SK-N-SH (cell line): Measurements from ENCODE around the gene MTUS2. TPM values are rescaled to one million over a fixed set of nuclear protein-coding genes. Genes with fewer than 3 reads are reported as not detected.

Experiments used
- CTCF ChIA-PET: fragments of 300-600, 350-600 bp; formaldehyde crosslinking; extraction: SDS; loops from one replicate; lab custom pipeline; 2021; lab: Yijun Ruan, JAX
- POLR2A ChIA-PET: fragments of 350-600 bp; sonication (Branson Sonifier 250); formaldehyde crosslinking; extraction: SDS; loops from one replicate; lab custom pipeline; 2020; ENCODE audit warnings: antibody characterized with exemption, inconsistent platforms; lab: Yijun Ruan, JAX
- DNase-seq: peaks from one replicate; pipeline ENCODE4 v3.0.0; 2012
- H2AFZ ChIP-seq: fragments of 200-600 bp; sonication (generic); 2 replicates; pipeline ENCODE4 v1.8.1; 2016; ENCODE audit warnings: antibody characterized with exemption, mild to moderate bottlenecking, low read depth
- H3F3A ChIP-seq: fragments of 200-600 bp; sonication (generic); replicated peaks from 2 replicates; pipeline ENCODE3; 2016; ENCODE audit warnings: antibody characterized with exemption, mild to moderate bottlenecking; ENCODE audit not compliant: insufficient read depth
- H3K27ac ChIP-seq, 2 experiments: fragments of 200-500 bp in 1 of 2; fragments of 200-600 bp in 1 of 2; sonication (Bioruptor generic) in 1 of 2; sonication (generic), shearing (Covaris generic) in 1 of 2; 2 replicates each; pipeline versions ENCODE4 v1.5.1 to v1.6.1; 2014 to 2016; ENCODE audit warnings: low read depth in 2 of 2, inconsistent platforms in 1 of 2, low read length in 1 of 2, mild to moderate bottlenecking in 1 of 2, mixed read lengths in 1 of 2
- H3K27me3 ChIP-seq: fragments of 200-600 bp; sonication (generic), shearing (Covaris generic); 2 replicates; pipeline ENCODE4 v1.6.1; 2016; ENCODE audit warnings: mixed run types; ENCODE audit not compliant: insufficient read depth
- H3K36me3 ChIP-seq, 2 experiments: fragments of 200-500 bp in 1 of 2; fragments of 200-600 bp in 1 of 2; sonication (Bioruptor generic) in 1 of 2; sonication (generic) in 1 of 2; replicated peaks in 1 of 2; 2 replicates each; pipeline versions ENCODE3 to v1.5.1; 2014 to 2016; ENCODE audit warnings: low read length in 1 of 2, mild to moderate bottlenecking in 1 of 2; ENCODE audit not compliant: insufficient read depth in 2 of 2, control insufficient read depth in 1 of 2
- H3K4me1 ChIP-seq, 2 experiments: fragments of 200-500 bp in 1 of 2; fragments of 200-600 bp in 1 of 2; sonication (Bioruptor generic) in 1 of 2; sonication (generic), shearing (Covaris generic) in 1 of 2; 2 replicates each; pipeline versions ENCODE4 v1.5.1 to v1.6.1; 2014 to 2016; ENCODE audit warnings: low read depth in 1 of 2, low read length in 1 of 2, mixed run types in 1 of 2; ENCODE audit not compliant: insufficient read depth in 2 of 2, control insufficient read depth in 1 of 2
- H3K4me2 ChIP-seq: fragments of 200-600 bp; sonication (generic), shearing (Covaris generic); 2 replicates; pipeline ENCODE4 v1.6.1; 2017; ENCODE audit warnings: mixed run types
- H3K4me3 ChIP-seq, 2 experiments: fragments of 200-500 bp in 1 of 2; fragments of 200-600 bp in 1 of 2; sonication (Bioruptor generic) in 1 of 2; sonication (generic), shearing (Covaris generic) in 1 of 2; 2 replicates each; pipeline versions ENCODE4 v1.5.1 to v1.8.1; 2014 to 2016; ENCODE audit warnings: low read depth in 2 of 2, inconsistent platforms in 1 of 2, low read length in 1 of 2, mild to moderate bottlenecking in 1 of 2, mixed read lengths in 1 of 2, moderate library complexity in 1 of 2
- H3K79me2 ChIP-seq: fragments of 200-600 bp; sonication (generic); 2 replicates; pipeline ENCODE4 v1.8.1; 2017; ENCODE audit warnings: mild to moderate bottlenecking; ENCODE audit not compliant: insufficient read depth
- H3K9ac ChIP-seq: fragments of 200-600 bp; sonication (generic); 2 replicates; pipeline ENCODE4 v1.6.1; 2017; ENCODE audit warnings: mixed run types
- H3K9me2 ChIP-seq: fragments of 200-600 bp; sonication (generic); 2 replicates; pipeline ENCODE4 v1.6.1; 2017; ENCODE audit warnings: mixed run types
- H3K9me3 ChIP-seq: fragments of 200-600 bp; sonication (generic); 2 replicates; pipeline ENCODE4 v1.6.1; 2017; ENCODE audit warnings: mixed run types, mild to moderate bottlenecking, moderate library complexity
- H4K20me1 ChIP-seq: fragments of 200-600 bp; sonication (generic); 2 replicates; pipeline ENCODE4 v1.6.1; 2017; ENCODE audit warnings: mild to moderate bottlenecking, mixed run types; ENCODE audit not compliant: insufficient read depth
- ELF1 ChIP-seq: IDR thresholded peaks from 2 replicates; pipeline ENCODE4 v1.4.0; 2012
- FOSL2 ChIP-seq: IDR thresholded peaks from 2 replicates; pipeline ENCODE4 v1.4.0; 2012; ENCODE audit warnings: low read depth, mild to moderate bottlenecking, moderate library complexity, borderline replicate concordance
- FOXJ3 ChIP-seq: sonication (generic); formaldehyde crosslinking; IDR thresholded peaks from 2 replicates; pipeline ENCODE4 v1.5.1; 2020; ENCODE audit warnings: mild to moderate bottlenecking, missing genetic modification reagents
- FOXM1 ChIP-seq: IDR thresholded peaks from 2 replicates; pipeline ENCODE4 v1.4.0; 2012; ENCODE audit warnings: low read depth, mild to moderate bottlenecking
- GABPA ChIP-seq: IDR thresholded peaks from 2 replicates; pipeline ENCODE4 v1.4.0; 2012; ENCODE audit warnings: low read depth, mild to moderate bottlenecking
- GATA2 ChIP-seq: sonication (generic); formaldehyde crosslinking; IDR thresholded peaks from 2 replicates; pipeline ENCODE4 v1.5.0; 2020; ENCODE audit warnings: mild to moderate bottlenecking, missing genetic modification reagents
- JUND ChIP-seq: IDR thresholded peaks from 2 replicates; pipeline ENCODE4 v1.4.0; 2012
- MEF2A ChIP-seq: IDR thresholded peaks from 2 replicates; pipeline ENCODE4 v1.4.0; 2012; ENCODE audit warnings: low read depth, borderline replicate concordance
- MXI1 ChIP-seq: IDR thresholded peaks from 2 replicates; pipeline ENCODE4 v1.6.1; 2012; ENCODE audit warnings: mild to moderate bottlenecking, low read depth, low read length, improper control_type of control experiment
- NRF1 ChIP-seq: IDR thresholded peaks from 2 replicates; pipeline ENCODE4 v1.6.1; 2012; ENCODE audit warnings: low read depth, mild to moderate bottlenecking, low read length
- POLR2AphosphoS5 ChIP-seq: IDR thresholded peaks from 2 replicates; pipeline ENCODE4 v1.6.1; 2012; ENCODE audit warnings: low read depth, low read length
- RAD21 ChIP-seq: IDR thresholded peaks from 2 replicates; pipeline ENCODE4 v1.6.1; 2012; ENCODE audit warnings: mild to moderate bottlenecking, low read length
- RCOR1 ChIP-seq: fragments of 150-350 bp; IDR thresholded peaks from 2 replicates; pipeline ENCODE4 v1.6.1; 2017; ENCODE audit warnings: antibody characterized with exemption, low read length
- SIN3A ChIP-seq: IDR thresholded peaks from 2 replicates; pipeline ENCODE4 v1.6.1; 2012; ENCODE audit warnings: low read depth, mild to moderate bottlenecking, low read length, moderate library complexity, borderline replicate concordance
- SMC3 ChIP-seq: IDR thresholded peaks from 2 replicates; pipeline ENCODE4 v1.6.1; 2012; ENCODE audit warnings: low read depth, low read length, improper control_type of control experiment
- TCF12 ChIP-seq: IDR thresholded peaks from 2 replicates; pipeline ENCODE4 v1.4.0; 2012
- WGBS: methylation state at CpG from one replicate; pipeline ENCODE4 v1.1.6; 2017; ENCODE audit warnings: low lambda C conversion rate; 5-methylcytosine and 5-hydroxymethylcytosine counted together
- polyA plus RNA-seq, 3 experiments: library from polyadenylated mRNA; depleted of rRNA; stranded (reverse); fragments of >200 nt; gene quantifications; 2 replicates each; pipeline ENCODE4 v1.2.3, GENCODE V29; 2012
- TF ChIP-seq, protein P1 (sequence below): fragments of 200-600 bp; sonication (generic); IDR thresholded peaks from 2 replicates; pipeline ENCODE4 v1.6.1; 2017; ENCODE audit warnings: antibody characterized with exemption, mild to moderate bottlenecking, moderate library complexity
- TF ChIP-seq, protein P2 (sequence below): IDR thresholded peaks from 2 replicates; pipeline ENCODE4 v1.4.0; 2012; ENCODE audit warnings: low read depth, borderline replicate concordance
- TF ChIP-seq, protein P3 (sequence below): IDR thresholded peaks from 2 replicates; pipeline ENCODE4; 2012
- TF ChIP-seq, protein P4 (sequence below): IDR thresholded peaks from 2 replicates; pipeline ENCODE4 v1.6.1; 2012; ENCODE audit warnings: mild to moderate bottlenecking, low read depth, low read length, moderate library complexity
- TF ChIP-seq, protein P5 (sequence below): IDR thresholded peaks from 2 replicates; pipeline ENCODE4 v1.4.0; 2012; ENCODE audit warnings: low read depth, borderline replicate concordance
- TF ChIP-seq, protein P6 (sequence below): IDR thresholded peaks from 2 replicates; pipeline ENCODE4 v1.4.0; 2012; ENCODE audit warnings: low read depth

The MTUS2 gene
- polyA plus RNA-seq, 1 of the 3 experiments (the other 2 are of a cell fraction): 1.7 TPM

DNA sequence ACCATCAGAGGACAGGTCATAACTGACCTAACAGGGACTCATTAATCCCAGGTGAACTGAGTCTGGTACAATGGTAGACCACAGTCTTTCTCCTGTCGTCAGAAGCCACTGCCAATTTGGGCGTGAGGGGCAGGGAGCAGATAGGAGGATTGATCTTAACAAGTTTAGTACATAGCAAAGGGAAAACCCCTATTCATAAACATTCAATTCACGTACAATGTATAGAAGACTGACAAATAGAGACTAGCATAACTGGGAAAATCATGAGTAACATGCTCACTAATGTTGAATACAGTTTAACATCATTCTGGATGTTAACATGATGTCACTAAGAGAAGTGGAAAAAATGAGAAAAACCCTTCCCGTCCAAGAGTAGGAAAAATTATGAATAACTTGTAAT, 721.3 kb downstream of the MTUS2 start (continued):
- no peak for TF ChIP-seq RAD21
- TF ChIP-seq NRF1: no peak
- no peak for TF ChIP-seq SMC3
- TF ChIP-seq, protein P1, sequence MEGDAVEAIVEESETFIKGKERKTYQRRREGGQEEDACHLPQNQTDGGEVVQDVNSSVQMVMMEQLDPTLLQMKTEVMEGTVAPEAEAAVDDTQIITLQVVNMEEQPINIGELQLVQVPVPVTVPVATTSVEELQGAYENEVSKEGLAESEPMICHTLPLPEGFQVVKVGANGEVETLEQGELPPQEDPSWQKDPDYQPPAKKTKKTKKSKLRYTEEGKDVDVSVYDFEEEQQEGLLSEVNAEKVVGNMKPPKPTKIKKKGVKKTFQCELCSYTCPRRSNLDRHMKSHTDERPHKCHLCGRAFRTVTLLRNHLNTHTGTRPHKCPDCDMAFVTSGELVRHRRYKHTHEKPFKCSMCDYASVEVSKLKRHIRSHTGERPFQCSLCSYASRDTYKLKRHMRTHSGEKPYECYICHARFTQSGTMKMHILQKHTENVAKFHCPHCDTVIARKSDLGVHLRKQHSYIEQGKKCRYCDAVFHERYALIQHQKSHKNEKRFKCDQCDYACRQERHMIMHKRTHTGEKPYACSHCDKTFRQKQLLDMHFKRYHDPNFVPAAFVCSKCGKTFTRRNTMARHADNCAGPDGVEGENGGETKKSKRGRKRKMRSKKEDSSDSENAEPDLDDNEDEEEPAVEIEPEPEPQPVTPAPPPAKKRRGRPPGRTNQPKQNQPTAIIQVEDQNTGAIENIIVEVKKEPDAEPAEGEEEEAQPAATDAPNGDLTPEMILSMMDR: no peak
- no peak for TF ChIP-seq FOSL2
- no peak for TF ChIP-seq MEF2A
- TF ChIP-seq FOXM1: no peak
- TF ChIP-seq GABPA: no peak
- TF ChIP-seq, protein P2, sequence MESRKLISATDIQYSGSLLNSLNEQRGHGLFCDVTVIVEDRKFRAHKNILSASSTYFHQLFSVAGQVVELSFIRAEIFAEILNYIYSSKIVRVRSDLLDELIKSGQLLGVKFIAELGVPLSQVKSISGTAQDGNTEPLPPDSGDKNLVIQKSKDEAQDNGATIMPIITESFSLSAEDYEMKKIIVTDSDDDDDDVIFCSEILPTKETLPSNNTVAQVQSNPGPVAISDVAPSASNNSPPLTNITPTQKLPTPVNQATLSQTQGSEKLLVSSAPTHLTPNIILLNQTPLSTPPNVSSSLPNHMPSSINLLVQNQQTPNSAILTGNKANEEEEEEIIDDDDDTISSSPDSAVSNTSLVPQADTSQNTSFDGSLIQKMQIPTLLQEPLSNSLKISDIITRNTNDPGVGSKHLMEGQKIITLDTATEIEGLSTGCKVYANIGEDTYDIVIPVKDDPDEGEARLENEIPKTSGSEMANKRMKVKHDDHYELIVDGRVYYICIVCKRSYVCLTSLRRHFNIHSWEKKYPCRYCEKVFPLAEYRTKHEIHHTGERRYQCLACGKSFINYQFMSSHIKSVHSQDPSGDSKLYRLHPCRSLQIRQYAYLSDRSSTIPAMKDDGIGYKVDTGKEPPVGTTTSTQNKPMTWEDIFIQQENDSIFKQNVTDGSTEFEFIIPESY: no peak

DNA sequence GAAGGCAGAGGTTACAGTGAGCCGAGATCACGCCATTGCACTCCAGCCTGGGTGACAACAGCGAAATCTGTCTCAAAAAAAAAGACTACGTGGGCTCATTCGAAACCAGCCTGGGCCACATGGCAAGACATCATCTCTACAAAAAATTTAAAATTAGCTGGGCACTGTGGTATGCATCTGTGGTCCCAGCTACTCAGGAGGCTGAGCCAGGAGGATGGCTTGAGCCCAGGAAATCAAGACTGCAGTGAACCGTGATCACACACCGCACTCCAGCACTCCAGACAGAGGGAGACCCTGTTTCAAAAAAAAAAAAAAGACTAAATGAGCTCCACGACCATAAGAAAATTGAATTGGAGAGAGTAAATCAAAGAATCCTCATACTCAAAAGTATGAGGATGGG, 722.2 kb downstream of the MTUS2 start:
- POLR2A ChIA-PET: no interaction called here
- Histone ChIP-seq H3K27me3 (no peaks in the 10 kb centered on the region), H3K4me3 (no peak overlapping the region), H3K27ac (no peak overlapping the region), H3K4me1 (peaks cover 0 to 10% of the 10 kb centered on the region in 2 experiments; a peak in 1 of 4 replicates), H4K20me1 (peaks cover 55% of the 10 kb centered on the region), H3K4me2 (no peak overlapping the region), H3K9me3 (no peaks in the 10 kb centered on the region), H3K9ac (no peak overlapping the region), H3K36me3 (peaks cover 0 to 7% of the 10 kb centered on the region in 2 experiments), H3F3A (no peaks in the 10 kb centered on the region), H2AFZ (no peak overlapping the region), H3K79me2 (peaks cover 94% of the 10 kb centered on the region), H3K9me2 (no peaks in the 10 kb centered on the region)
- TF ChIP-seq RCOR1 (no peak), JUND (no peak), GATA2 (no peak), POLR2AphosphoS5 (no peak), FOXJ3 (CRISPR knock-in tag) (no peak), GABPA (no peak), RAD21 (no peak), FOSL2 (no peak), MXI1 (no peak), SIN3A (no peak), TCF12 (no peak), ELF1 (no peak)
- TF ChIP-seq, protein P1: no peak
- TF ChIP-seq, protein P3, sequence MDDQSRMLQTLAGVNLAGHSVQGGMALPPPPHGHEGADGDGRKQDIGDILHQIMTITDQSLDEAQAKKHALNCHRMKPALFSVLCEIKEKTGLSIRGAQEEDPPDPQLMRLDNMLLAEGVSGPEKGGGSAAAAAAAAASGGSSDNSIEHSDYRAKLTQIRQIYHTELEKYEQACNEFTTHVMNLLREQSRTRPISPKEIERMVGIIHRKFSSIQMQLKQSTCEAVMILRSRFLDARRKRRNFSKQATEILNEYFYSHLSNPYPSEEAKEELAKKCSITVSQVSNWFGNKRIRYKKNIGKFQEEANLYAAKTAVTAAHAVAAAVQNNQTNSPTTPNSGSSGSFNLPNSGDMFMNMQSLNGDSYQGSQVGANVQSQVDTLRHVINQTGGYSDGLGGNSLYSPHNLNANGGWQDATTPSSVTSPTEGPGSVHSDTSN: no peak
- TF ChIP-seq, protein P4, sequence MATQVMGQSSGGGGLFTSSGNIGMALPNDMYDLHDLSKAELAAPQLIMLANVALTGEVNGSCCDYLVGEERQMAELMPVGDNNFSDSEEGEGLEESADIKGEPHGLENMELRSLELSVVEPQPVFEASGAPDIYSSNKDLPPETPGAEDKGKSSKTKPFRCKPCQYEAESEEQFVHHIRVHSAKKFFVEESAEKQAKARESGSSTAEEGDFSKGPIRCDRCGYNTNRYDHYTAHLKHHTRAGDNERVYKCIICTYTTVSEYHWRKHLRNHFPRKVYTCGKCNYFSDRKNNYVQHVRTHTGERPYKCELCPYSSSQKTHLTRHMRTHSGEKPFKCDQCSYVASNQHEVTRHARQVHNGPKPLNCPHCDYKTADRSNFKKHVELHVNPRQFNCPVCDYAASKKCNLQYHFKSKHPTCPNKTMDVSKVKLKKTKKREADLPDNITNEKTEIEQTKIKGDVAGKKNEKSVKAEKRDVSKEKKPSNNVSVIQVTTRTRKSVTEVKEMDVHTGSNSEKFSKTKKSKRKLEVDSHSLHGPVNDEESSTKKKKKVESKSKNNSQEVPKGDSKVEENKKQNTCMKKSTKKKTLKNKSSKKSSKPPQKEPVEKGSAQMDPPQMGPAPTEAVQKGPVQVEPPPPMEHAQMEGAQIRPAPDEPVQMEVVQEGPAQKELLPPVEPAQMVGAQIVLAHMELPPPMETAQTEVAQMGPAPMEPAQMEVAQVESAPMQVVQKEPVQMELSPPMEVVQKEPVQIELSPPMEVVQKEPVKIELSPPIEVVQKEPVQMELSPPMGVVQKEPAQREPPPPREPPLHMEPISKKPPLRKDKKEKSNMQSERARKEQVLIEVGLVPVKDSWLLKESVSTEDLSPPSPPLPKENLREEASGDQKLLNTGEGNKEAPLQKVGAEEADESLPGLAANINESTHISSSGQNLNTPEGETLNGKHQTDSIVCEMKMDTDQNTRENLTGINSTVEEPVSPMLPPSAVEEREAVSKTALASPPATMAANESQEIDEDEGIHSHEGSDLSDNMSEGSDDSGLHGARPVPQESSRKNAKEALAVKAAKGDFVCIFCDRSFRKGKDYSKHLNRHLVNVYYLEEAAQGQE: no peak
- TF ChIP-seq, protein P5, sequence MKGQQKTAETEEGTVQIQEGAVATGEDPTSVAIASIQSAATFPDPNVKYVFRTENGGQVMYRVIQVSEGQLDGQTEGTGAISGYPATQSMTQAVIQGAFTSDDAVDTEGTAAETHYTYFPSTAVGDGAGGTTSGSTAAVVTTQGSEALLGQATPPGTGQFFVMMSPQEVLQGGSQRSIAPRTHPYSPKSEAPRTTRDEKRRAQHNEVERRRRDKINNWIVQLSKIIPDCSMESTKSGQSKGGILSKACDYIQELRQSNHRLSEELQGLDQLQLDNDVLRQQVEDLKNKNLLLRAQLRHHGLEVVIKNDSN: no peak
- TF ChIP-seq, protein P6, sequence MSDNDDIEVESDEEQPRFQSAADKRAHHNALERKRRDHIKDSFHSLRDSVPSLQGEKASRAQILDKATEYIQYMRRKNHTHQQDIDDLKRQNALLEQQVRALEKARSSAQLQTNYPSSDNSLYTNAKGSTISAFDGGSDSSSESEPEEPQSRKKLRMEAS: no peak
- WGBS: 92% methylated on average over 8 of the region's 8 CpGs
- CTCF ChIA-PET: interaction anchor here (0.8 kb wide), 1 partner anchor 446 kb away, joined by 3 read pairs; no protein-coding TSS in a partner anchor
- DNase-seq: no peak
